GM18517 (cell line): Measurements from ENCODE around the gene ATP9B.

Experiments
- ATAC-seq: cut with Tn5 transposase; IDR thresholded peaks from one replicate; pipeline ENCODE4 v1.9.1; 2021; ENCODE audit warnings: mild to moderate bottlenecking, moderate library complexity; ENCODE audit not compliant: unreplicated experiment

ATP9B gene

DNA sequence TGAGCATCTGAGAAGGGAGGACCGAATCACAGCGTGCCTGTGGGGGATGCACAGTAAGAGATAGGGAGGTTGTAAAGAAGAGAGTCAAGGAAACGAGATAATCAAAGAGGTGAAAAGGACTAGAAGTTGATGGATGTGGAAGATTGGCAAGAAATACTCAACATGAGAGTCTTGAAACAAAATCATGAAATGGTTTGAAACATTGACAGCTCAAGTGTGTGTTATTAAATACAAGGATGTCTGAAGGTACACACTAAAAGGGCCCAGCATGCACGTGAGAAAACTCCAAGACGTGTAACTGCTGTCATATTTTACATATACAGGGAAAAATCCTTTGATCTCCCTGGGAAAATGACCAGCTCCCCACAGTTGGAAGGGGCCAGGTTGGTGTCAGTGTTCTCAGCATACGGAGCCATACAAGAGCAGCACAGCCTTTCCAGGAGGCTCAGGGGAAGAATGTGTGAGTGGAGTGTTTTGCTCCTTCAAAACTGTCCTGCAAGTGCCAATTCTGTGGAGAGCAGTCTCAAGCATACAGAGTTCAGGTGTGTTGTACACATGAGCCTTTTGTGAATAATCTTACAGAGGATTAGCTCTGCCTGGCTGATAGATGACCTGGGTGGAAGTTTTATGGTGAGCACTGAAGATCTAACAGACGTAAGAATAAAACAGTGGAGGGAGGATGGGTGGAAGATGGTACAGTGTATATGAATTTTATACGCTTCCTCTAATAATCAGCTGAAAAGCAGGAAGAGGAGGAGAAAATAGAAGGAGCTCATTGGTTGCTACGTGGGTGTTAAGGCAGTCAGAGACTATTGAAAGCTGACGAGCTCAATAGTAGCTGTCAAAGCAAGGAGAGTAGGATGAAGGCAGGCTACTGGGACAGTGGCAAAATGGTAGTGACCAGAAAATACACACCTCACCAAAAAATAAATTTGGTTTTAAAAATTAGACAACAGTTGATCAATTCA, 126.8 kb downstream of the ATP9B start:
- ATAC-seq: no peak

DNA sequence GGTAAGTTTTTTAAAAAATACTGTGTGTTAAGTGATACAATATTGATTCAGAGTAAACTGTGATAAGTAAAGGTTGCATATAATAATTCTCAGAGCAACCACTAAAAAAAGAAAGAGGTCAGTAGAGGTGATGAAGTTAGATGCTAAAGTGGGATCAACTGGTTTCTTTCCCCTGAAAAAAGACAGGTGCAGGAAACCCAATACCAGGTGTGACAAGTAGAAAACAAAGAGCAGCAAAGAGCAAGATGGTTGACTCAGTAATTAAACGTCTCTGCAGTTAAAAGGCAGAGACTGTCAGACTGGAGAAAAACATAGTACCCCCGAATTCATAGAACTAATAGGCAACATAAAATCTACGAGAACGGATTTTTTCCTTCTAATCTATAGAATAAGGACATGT, 128.3 kb downstream of the ATP9B start:
- ATAC-seq: no peak

DNA sequence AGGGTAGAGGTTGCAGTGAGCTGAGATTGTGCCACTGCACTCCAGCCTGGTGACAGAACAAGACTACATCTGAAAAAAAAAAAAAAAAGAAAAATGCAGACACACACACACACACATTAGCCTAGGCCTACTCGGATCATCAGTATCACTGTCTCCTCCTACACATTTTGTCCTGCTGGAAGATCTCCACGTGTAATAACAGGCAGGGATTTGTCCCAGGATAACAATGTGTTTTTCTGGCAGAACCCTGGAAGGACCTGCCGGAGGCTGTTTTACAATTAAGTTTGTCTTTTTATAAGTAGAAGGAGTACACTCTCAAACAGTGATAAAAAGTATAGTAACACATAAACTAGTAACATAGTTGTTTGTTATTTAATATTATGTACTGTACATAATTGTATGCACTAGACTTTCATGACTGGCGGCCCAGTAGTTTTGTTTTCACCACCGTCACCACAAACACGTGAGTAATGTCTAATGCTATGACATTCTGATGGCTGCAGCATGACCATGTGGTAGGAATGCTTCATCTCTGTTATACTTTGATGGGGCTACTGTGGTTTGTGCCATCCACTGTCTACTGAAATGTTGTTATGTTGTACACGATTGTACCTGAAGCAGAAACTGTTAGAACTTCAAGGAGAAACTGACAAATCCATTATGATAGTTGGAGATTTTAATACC, 130.6 kb downstream of the ATP9B start:
- no peak for ATAC-seq

- ATAC-seq: no peak
These were observed 131.5 kb downstream of the ATP9B start for GRCh38 chr18:79200546-79201268.

GRCh38 chr18:79203017-79203605, 133.9 kb downstream of the ATP9B start:
- no peak for ATAC-seq

- ATAC-seq: no peak
These were observed 136.0 kb downstream of the ATP9B start for GRCh38 chr18:79204889-79205807.

- ATAC-seq: no peak
These were observed 137.2 kb downstream of the ATP9B start for GRCh38 chr18:79206444-79206843.

DNA sequence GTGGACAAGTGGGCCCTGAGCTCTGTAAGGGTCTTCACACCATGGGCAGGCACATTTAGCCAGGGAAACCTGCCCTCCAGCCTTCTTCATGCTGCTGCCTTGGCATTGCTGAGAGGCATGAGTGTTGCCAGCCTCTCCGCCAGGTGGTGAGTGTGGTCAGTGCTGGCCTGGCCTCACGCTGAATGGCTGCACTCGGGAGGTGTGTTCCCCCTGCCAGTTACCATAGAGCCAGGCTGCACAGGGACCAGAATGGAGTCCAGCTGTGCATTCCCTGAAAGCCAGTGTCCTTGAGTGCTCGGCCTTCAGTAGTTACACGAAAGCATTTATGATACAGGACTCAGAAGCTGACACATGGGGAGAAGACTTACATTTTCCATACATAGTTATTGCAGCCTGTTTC, 139.7 kb downstream of the ATP9B start:
- ATAC-seq: no peak

DNA sequence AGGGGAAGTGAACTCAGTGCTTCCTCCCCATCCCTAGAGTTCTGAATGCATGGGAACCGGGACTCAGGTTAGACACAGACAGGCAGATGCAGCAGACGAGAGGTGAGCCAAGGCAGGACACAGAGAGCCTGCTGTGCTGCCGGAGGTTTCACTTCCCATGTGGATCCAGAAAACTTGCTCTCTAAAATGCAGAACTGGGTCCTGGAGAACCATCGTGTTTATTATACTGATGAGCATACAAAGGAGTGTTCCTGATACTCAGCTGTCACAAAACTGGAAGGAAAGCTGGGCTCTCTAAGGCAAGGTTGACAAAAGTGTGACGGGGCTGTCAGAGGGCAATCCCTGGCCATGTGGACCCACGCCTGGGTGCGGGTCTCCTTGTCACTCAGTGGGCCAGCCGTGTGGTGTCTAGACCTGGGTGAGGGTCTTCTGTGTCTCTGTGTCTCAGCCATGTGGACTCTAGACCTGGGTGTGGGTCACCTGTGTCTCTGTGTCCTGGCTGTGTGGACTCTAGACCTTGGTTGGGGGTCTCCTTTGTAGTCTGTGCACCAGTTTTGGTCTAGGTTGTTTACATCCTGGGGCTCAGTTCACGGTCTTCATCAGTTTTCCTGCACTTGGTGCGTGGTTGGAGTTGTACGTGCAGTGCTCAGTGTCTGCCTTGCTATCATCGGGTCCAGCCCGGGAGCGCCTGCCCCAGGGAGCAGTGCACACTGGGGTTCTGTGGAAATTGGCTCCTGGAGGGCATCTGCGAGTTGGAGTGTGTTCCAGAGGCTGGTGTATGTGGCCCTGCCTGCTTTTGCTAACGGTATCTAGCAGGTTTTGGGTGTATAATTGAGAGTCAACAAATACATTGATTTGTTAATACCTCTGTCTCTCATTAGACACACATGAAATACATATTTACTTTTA, 141.1 kb downstream of the ATP9B start:
- ATAC-seq: no peak

GRCh38 chr18:79211844-79212243, 142.7 kb downstream of the ATP9B start:
- no peak for ATAC-seq

- ATAC-seq: no peak
These were observed 144.9 kb downstream of the ATP9B start for GRCh38 chr18:79214056-79214455.

GRCh38 chr18:79216176-79216575, 147.0 kb downstream of the ATP9B start:
- ATAC-seq: no peak

- no peak for ATAC-seq
These were observed 148.9 kb downstream of the ATP9B start for GRCh38 chr18:79217979-79218604.

- no peak for ATAC-seq
These were observed 149.5 kb downstream of the ATP9B start for GRCh38 chr18:79218605-79219190.

GRCh38 chr18:79221136-79221535, 151.9 kb downstream of the ATP9B start:
- no peak for ATAC-seq

GRCh38 chr18:79222790-79223189, 153.6 kb downstream of the ATP9B start:
- no peak for ATAC-seq

- ATAC-seq: peak; percentile 48
These were observed 154.2 kb downstream of the ATP9B start for GRCh38 chr18:79223431-79223830.

- no peak for ATAC-seq
These were observed 155.2 kb downstream of the ATP9B start for GRCh38 chr18:79224381-79224780.
